NCI-H146 treated with DMSO at 0.1 percent for 48 hours (cell line): Measurements from ENCODE around the gene SORT1.
"Not testable (repeated sequence)": the region's sequence is repeated elsewhere in the genome, so short reads cannot be mapped to it uniquely, and the experiment has no call there.

Source experiments
- DNase-seq: peaks from one replicate; lab custom pipeline; 2025; ENCODE audit not compliant: unreplicated experiment; lab: John Stamatoyannopoulos, UW

Gene SORT1

GRCh38 chr1:109398343-109399225, 866 bp upstream of the SORT1 start:
- DNase-seq: peak; percentile 42

- DNase-seq: peak; percentile 12
These were observed 692 bp downstream of the SORT1 start for GRCh38 chr1:109396871-109397580.

DNA sequence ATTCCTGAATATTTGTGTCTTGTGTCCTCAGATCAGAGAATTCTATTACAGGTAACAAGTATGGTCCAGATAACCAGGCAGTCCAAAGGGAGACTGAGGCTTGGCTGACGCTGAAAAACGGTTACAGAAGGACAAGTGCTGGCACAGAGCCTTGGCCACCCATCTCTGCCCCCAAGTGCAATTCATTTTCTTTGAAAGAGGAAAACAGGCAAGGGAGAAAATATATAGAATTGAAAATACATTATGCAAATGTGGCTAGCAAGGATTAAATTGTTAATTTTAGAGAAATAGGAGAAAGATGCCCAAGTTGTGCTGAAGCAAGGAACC, 1.2 kb downstream of the SORT1 start:
- no peak for DNase-seq

GRCh38 chr1:109395602-109396512, 1.9 kb downstream of the SORT1 start:
- no peak for DNase-seq

DNA sequence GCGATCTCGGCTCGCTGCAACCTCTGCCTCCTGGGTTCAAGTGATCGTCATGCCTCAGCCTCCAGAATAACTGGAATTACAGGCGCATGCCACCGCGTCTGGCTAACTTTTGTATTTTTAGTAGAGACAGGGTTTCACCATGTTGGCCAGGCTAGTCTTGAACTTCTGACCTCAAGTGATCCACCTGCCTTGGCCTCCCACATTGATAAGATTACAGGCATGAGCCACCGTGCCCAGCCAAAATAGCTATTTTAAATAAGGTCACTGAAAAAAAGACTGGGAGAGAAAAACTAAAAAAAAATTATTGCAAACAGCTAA, 2.5 kb downstream of the SORT1 start:
- not testable (repeated sequence) for DNase-seq

- no peak for DNase-seq
These were observed 3.0 kb downstream of the SORT1 start for GRCh38 chr1:109394591-109395281.

DNA sequence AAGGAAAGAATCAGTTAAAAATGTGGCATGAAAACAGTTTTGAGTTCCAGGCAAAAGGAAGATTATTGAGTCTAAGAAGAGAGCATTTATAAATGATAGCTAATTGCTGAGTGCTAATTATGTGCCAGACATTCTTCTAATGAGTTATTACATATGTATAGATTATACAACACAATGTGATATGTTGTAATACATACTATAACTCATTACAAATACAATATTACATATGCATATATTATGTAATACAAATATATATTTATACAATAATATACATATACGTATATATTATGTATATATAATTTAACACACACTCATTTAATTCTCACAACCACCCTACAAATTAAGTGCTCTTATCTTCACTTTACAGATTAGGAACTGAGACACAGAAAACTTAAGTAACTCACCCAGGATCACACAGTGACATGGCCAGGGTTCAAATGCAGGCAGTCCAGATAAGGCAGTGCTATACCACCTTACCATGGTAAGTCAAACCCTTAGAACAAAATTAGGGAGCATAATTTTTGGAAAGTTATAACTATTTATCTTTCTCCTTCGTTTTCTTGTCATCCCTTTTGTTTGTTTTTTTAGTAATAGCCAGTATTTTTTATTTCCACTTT, 4.0 kb downstream of the SORT1 start:
- DNase-seq: no peak

DNA sequence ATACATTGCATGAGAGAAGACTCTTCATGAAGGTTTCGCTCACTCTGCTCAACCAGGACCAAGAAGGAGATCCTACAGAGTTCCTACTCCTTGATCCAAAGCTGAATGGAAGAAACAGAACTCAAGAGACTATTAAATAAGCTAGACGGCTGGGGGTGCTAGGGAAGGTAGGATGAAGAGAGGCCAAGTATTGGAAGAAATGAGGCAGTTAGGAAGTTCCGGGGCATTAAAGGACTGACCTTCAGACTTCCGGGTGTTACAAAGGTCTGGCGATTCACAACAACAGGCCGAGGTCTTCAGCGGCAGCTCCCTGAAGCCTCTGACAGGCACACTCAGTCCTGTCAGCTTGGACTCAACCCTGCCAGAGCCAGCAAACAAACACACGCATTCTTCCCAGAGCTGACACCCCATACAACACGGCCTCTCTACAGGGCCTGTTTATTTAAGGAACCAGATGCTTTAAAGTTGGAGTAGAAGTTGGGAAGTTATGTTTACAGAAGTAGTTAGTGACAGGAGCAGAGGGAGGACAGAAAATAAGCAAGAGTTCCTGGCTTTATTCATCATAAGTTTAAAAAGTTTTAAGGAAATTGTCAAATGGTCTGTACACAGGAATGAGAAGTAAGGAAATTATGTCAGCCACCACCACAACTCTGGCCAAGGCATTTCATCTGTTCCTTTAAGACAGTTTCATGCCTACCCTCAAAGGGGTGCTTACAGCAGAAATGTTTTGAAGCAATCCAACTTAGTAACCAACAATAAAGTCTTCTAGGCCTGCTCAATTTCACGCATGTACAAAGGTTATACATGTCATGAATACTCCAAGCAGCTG, 4.7 kb downstream of the SORT1 start:
- no peak for DNase-seq

GRCh38 chr1:109392037-109392787, 5.5 kb downstream of the SORT1 start:
- no peak for DNase-seq

DNA sequence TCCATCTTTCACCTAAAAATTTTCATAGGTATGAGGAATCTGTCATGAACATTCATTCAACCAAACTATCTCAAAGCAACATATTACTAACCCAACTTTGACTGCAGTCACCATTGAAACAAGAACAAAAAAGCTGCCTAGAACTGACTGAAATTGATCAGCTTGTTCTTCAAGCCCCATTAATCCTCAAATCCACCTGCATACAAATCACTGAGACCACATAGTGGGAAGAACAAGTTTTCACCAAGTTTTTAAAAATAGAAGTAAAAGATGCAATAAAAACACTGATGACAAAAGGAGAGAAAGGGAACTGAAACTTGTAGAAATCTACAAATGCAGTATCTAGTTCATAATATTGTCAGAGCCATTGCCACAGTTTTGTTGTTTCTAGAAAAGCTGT, 6.1 kb downstream of the SORT1 start:
- DNase-seq: no peak

DNA sequence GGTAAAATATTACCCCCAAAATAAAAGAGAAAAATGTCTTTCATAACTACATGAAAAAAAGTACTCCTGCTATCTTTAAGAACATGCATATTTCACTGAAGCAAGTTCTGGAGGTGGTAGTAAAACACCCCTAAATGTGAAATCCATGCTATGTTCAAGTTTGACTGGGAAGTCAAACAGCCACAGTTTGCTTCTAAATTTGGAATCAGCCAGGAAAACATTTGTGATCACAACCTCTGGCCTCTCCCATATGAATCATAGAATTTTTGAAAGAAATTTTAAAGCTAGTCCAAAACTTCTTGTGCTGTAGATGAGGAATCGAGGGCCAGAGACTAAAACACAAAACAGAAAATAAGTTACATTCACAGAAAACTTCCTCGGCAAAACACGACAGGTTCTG, 6.6 kb downstream of the SORT1 start:
- no peak for DNase-seq

DNA sequence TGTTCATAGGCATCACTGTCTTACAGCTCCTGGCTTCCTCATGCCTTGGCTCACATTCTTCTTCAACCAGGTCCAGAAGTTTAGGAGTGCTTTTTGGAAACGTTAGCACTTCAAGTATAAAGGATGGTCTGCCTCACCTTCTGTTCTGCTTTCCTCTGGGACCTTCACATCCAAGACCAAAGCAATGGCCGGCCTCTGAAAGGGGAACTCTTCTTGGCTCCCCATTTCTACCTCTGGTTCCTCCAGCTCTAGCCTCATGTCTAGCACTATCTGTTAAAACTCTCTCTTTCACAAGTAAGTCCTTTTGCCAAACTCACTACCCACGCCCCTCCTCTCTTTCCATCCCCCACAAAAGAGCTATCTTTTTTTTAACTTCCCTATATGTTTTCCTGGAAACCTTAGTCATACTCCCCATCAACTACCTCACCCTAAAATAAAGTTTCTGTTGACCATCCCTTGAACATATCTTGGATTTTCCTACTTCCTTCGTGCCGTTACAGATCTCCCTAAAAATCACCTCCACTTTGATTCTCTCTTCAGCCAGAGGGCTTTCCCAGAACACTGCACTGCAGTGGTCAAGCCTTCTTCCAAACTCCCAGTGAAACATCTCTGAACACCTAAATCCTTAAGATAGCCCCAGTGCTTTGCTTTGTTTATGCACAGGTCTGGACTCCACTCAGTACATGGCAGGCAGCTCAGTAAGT, 7.9 kb downstream of the SORT1 start:
- DNase-seq: no peak

DNA sequence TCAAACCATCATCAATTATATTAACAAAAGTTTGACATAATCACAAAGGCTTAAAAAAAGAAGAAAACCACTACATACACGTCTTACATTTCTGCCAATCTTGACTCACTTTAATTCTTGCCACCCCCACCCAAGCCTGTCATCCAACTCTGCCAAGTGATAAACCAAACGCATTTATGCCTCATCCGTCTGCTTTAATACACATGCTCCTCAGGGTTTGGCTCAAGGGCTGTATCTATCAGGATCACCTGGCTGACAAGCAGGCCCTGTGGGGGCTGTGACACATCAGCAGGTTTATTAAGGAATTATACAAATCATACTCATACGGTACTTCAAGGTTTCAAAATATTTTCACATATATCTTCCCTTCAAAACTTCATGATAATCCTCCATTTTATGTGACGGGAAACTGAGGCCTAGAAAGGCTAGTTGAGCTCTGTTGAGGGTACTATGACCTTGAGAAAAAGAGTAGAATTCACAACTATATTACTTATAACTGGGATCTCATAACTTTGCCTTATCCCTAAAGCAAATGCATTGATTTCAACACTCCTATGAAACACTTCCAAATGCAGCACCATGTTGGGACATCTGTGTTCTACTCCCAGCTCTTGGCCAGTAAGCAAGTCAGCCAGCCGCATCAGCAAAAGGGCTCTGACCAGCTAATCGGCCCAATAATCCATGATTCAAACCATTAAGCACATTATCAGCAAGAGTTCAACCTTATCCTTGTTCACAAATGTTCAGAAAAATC, 8.7 kb downstream of the SORT1 start:
- no peak for DNase-seq

DNA sequence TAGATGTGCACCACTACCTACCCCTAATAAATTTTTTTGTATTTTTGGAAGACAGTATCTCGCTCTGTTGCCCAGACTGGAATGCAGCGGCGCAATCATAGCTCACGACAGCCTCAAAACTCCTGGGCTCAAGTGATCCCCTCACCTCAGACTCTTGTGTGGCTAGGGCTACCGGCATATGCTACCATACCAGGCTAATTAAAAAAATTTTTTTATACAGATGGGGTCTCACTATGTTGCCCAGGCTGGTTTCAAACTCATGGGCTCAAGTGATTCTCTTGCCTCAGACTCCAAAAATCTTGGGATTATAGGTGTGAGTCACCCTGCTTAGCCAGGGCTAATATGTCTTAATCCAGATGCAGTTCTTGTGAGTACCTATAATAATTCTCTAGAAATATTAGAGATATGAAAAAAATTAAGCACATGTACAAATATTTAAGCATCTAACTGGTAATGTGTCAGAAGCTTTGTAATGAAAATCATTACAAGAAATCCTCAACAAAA, 9.5 kb downstream of the SORT1 start:
- DNase-seq: no peak

- DNase-seq: no peak
These were observed 11.5 kb downstream of the SORT1 start for GRCh38 chr1:109386054-109386717.

DNA sequence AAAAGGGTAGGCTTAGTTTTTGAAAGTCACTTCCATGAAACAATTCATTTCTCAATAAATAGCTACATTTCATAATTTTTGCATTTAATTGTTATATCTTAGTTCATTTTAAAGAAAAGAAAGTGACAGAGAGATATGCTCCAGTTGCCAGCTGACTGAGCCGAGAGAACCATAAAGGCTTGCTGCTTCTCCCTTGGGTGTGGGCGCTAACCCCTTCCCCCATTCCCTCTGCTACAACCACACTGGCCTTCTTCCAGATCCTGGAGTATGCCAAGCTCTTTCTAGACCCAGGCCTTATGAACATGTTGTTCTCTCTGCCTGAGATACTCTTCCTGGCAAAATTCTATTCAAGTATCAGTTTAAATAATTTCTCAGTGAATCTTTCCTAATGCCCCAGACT, 12.3 kb downstream of the SORT1 start:
- DNase-seq: no peak

GRCh38 chr1:109383854-109384253, 13.9 kb downstream of the SORT1 start:
- no peak for DNase-seq
